DMS114 treated with DMSO at 0.1 percent for 48 hours (cell line): ENCODE measurements around the gene HAUS8.
A peak's percentile ranks its signal among the peaks of the same experiment; 100 is the strongest.
"Not testable (repeated sequence)": the region's sequence is repeated elsewhere in the genome, so short reads cannot be mapped to it uniquely, and the experiment has no call there.

Experiments
- DNase-seq: peaks from one replicate; lab custom pipeline; 2025; ENCODE audit not compliant: unreplicated experiment; lab: John Stamatoyannopoulos, UW

HAUS8 gene, protein sequence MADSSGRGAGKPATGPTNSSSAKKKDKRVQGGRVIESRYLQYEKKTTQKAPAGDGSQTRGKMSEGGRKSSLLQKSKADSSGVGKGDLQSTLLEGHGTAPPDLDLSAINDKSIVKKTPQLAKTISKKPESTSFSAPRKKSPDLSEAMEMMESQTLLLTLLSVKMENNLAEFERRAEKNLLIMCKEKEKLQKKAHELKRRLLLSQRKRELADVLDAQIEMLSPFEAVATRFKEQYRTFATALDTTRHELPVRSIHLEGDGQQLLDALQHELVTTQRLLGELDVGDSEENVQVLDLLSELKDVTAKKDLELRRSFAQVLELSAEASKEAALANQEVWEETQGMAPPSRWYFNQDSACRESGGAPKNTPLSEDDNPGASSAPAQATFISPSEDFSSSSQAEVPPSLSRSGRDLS

DNA sequence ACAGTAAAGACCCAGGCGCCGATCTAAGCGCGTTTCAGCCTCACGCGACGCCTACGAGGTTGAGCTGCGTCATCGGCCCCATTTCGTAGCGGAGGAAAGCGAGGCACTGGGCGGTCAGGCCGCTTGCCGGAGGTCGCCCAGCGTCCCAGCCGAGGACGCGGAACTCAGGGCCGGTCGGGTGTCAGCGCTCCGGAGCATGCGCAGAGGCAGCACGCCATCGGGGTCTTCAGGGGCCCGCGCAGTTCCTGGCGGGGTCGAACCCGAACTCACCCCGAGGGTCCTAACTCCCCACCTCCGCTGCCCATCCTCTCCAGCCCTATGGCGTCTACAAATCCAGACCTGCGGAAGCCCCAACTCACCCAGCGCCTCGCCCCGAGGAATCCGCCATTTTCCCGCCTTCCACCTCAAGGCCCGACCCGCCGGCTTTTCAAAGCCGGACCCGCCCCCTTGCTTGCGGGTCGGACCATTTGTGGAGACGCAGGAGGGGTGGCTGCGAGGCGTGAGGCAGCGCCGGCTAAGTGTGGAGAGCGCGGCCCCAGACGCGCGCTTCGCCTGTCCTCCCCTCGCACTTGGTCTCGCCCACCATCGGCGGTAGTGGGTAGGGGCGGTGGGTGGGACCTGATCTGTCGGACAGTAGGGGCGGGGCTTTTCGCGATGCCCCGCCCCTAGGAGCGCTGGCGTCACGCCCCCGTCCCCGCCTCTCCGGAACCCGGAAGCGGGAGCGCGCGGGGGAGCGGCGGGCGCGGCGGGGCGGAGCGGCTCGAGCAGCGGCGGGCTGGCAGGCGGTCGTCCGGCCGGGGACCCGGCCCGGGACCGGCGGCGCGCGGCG, at the start of gene HAUS8, which contains the start of gene MYO9B:
TSS of gene HAUS8 (minus strand) at position 418 of the 829 bp plus-strand sequence. CDS start at position 388, 30 bp downstream.
TSS of gene MYO9B (plus strand) at position 743 of the 829 bp plus-strand sequence. CDS start 25,941 bp downstream, outside the sequence.
- DNase-seq = peak; percentile 95

DNA sequence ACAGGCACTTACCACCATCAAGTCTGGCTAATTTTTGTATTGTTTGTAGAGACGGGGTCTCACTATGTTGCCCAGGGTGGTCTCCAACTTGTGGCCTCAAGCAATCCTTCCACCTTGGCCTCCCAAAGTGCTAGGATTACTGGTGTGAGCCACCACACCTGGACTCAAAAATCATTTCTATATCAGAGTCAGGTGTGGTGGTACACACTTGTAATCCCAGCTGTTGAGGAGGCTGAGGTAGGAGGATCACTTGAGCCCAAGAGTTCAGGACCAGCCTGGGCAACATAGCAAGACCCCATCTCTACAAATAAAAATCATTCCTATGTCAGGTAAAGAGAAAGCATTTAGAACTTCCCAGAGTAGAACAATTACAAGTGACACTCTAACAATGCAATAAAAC, 48.8 kb upstream of the HAUS8 start:
- no peak for DNase-seq

DNA sequence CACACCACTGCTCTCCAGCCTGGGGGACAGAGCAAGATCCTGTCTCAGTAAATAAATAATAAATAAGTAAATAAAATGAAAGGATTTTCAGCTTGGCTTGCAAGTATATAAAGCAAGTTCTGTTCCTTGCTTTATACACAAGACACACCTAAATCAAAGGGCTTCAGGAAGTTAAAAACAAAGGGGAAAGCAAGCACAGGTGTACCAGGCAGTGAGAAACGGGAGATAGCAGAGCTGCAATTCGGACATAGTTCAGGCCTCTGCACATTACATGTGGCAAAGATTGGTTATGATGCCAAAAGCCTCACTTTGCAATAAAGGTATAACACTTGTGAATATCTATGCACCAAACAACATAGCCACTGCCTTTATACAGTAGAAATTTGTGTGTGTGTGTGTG, 47.8 kb upstream of the HAUS8 start:
- DNase-seq = no peak

DNA sequence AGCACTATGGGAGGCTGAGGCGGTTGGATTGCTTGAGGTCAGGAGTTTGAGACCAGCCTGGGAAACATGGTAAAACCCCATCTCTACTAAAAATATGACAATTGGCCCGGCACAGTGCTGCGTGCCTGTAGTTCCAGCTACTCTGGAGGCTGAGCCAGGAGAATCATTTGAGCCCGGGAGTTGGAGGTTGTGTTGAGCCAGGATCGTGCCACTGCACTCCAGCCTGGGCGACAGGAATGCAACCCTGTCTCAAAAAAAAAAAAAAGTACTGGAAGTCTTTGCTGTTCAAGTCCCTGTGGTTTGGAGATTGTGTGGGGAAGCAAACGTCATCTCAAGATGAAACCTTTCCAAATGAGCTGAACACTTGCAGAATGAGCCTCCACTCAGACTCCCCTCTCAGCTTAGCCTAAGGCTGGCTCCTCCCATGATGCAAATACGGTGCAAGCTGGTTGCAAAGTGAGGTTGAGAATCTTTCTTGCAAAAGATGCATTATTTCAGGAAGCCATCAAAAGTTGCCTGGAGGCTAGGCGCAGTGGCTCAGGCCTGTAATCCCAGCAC, 46.6 kb upstream of the HAUS8 start:
- no peak for DNase-seq

DNA sequence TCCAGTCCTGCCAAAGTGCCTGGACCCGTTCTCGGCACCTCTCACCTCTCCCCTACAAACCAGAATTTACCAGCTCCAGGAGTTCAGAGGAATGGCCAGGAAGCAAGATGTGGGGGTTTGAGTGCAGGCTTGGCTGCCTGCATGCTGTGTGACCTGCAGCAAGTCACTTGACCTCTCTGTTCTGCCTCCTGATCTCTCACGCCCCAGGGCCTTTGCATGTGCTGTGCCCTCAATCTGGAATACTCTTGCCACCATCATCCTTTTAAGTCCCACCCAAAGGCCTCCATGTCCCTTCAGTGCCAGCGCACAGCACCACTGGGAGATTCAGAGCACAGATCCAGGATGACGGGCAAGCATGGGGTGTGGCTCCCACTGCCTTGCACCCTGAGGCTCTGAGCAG, 43.7 kb upstream of the HAUS8 start:
- no peak for DNase-seq

DNA sequence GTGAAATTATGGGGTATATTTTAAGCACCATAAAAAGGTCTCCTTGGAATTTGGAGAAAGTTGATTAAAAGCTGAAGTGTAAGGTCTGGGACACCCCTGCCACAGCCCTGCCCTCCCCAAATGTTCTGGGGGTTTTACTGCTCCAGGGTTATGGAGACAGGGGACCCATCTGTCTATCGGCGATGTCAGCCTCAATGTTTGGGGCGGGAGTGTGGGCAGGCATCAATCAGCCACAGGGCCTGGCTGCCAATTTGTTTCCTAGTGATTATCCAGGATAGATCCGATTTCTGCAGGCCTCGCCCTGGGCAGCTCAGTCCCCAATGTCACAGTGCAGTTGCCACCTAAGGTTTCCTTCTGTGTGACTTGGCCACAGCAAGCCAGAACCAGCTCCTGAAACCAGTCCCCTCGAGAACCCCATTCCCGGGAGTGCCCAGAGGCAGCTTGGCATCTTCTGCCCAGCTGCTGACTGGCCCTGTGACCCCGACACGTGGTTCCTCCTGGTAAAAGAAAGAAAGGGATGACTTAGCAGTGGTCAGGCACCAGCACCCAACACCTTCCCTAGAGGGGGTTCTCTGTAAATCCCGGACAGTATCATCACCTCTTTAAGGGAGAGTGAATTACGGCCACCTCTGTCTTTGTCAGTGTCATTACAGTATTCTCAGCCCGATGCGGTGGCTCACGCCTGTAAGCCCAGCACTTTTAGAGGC, 41.9 kb upstream of the HAUS8 start:
- DNase-seq = no peak

DNA sequence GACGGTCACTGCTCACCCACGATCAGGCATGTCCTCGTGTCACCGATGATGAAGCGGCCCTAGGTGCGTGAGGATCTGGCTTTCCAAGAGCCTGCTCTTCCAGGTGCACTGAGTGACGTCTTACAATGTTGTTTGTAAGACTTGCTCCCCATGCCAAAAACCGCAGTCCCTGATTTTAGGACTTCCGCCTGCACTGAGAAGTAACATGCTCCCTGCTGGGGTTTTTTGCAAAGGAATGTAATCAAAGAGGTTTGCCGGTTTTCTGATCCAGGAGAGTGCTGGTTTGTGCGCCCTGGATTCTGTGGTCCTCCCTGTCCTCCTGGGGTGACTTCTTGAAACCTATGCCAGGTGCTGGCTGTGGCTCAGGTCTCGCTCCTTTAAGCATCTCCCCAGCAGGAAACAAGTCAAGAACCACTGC, 39.2 kb upstream of the HAUS8 start:
- DNase-seq = no peak

DNA sequence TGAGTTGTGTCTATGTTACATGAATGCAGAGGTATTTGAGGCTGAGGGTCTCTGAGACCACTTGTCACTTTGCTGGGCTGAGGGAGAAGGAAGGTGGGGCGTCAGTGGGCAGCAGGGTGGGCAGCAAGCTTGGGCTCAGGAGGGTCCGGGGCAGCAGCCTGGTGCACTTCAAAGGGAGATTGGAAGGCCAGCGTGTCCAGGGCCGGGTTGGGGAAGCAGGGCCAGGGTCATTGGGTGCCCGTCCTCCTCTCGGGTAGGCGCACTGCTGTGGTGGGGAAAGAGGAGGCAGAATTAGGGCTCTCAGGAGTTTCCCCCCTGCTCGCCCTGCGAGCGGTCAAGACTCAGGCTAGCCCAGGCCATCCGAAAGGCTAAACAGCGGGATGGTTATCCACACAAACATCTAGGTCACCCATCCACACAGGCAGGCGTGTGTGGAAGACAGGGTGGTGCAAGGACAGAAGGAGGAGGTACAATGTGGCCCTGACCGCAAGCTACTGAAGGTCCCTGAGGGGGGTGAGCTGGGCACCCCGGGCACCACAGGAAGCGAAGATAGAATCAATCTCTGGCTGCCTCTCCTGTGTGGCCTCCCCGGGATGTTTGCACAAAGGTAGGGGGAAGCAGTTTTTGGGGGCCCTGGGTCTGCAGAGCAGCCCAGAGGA, 38.0 kb upstream of the HAUS8 start:
- DNase-seq = no peak

DNA sequence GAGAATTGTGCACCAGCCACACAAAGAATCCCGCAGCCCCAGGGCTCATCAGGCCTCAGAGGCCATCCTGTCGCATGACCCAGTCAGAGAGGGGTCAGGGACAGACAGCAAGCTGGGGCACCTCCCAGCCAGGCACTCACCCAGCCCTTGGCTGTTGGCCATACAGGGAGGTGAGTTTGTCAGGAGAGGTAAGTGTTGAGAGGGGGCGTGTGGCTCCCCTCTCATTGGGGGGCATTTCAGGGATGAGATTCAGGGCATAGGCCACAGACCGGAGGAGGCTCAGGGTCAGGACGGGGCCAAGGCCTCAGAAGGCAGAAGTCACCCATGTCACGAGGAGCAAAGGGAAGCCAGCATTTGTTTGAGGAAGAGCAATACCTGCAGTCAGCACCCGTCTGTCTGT, 37.4 kb upstream of the HAUS8 start:
- DNase-seq = no peak

DNA sequence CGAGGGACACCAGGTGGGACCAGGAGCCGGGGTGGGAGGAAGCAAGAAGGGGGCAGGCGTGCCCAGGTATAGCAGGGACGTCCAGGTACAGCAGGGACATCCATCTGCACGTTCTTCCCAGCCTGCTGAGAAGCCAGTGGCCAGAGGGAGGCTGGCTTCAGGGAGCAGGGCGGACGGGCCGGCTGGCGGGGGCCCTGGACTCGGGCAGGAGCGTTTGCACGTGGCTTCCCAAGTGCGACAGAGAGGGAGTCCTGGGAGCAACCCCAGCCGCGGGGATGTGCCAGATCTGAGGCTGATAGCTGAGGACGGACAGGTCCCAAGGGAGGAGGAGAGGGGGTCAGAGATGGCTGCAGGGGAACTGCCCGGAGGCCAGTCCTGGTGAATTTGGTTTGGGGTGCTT, 37.0 kb upstream of the HAUS8 start:
- DNase-seq = no peak

DNA sequence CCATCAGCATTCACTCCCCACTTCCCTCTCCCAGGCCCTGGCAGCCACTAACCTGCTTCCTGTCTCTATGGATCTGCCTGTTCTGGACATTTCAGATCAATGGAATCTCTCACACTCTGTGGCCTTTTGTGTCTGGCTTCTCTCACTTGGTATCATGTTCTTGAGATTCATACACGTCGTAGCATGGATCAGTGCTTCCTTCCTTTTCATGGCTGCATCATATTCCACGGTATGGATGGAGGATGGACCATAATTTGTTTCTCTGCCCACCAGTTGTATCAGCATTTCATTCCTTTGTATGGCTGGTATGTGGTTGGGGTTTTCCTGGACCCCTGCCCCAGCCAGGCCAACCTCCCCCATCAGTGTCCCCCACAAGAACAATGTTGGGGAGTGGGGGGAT, 36.5 kb upstream of the HAUS8 start:
- DNase-seq = no peak

DNA sequence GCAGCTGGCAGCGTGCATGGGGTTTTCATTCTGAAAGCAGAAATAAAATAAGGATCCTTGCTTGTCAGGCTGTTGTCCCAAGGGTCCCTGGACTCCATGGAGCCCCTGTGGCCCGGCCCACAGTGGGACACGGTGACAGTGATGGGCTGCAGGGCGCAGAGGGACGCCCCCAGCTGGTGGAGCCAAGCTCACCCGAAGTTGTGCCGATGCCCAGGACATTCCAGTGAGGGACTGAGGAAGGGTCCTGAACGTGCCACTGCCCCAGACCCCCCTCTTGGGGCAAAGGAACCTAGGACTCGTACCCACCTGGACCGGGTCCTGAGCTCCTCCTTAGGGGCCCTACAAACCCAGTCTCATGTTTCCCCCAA, 35.3 kb upstream of the HAUS8 start:
- DNase-seq = no peak

DNA sequence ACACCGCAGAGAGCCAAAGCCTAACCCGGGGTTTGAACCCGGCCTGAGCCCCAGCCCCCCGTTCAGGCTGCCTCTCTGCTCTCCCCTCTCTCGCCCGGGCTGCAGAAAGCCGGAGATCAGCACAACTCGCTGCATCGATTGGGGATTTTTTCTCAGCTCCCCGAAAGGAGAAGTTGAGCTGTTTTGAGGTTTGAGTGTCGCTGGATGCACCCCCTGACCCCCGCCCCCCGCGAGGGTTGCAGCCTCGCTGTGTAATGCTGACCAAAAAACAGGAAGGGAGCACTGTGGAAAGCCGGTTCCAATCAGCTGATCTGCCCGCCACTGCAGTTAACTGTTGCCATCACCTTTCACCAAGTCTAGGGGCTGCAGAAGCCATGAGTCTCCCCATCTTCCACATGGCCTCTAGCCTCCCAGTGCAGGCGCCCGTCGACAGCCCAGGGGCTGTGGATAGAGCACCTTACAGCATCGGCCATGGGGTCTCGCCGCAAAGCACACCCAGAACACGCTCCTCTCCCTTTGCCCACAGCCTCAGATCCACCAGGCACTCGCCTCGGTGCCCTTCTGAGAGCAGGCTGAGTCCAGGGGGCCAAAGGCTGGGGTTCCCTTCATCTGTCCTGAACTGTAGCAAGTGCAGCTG, 34.8 kb upstream of the HAUS8 start:
- no peak for DNase-seq

DNA sequence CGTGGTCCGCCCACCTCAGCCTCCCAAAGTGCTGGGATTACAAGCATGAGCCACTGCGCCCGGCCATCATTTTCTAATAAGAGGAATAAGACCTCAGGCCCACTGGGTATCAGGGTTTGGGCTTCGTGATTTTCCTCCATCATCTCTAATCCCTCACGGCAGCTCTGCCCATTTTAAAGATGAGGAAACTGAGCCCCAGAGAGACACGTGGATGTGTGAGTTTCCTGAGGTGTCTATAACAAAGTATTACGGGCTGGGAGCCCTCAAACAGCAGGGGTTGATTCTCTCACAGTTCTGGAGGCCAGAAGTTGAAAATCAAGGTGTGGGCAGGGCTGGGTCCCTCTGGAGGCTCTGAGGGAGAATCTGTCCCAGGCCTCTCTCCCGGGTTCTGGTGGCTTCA, 34.0 kb upstream of the HAUS8 start:
- DNase-seq = no peak

DNA sequence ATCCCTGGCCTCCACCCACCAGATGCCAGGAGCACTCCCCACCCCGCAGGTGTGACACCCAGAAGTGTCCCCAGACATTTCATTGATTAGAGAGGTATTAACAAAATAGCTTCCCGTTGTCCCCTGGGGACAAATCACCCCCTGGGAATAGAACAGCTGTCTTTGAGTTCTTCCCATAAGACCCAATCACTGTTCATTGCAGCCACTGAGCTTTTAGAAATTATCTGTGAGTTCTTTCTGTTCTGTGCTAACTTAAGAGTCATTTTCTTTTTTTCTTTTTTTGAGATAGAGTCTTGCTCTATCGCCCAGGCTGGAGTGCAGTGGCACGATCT, 33.2 kb upstream of the HAUS8 start:
- DNase-seq = no peak

DNA sequence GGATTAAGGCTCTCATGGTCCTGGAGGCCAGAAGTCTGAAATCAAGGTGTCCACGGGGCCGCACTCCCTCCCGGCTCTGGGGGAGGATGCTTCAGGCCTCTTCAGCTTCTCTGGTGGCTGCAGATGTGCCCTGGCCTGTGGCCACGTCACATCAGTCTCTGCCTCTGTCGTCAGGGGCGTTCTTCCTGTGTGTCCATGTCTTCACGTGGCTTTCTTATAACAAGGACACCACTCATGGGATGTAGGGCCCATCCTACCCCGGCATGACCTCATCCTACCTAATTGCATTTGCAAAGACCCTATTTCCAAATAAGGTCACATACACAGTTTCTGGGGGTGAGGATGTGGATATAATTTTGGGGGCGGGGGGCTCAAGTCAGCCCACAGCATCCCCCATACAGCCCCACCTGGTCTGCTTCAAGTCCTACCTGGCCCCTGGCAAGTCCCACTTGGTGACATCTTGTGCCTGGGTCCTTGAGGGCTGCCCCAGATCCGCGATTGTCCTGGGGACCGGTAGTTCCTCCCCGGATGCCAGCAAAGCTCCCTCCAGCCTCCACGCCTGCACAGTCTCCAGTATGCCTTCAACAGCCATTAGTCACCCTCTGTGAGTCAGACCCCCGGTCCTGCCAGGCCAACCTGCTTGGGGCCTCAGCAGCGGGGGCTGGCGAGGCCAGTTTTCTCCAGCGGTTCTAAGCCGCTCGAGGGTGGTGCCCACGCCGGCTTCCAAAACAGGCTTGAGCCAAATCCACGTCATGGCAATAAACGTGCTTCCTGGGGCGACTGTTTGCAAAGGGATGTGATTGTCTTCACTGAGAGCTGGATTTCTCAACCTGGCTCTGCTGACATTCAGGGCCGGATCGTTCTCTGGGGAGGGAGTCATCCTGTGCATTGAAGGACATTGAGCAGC, 32.5 kb upstream of the HAUS8 start:
- no peak for DNase-seq

DNA sequence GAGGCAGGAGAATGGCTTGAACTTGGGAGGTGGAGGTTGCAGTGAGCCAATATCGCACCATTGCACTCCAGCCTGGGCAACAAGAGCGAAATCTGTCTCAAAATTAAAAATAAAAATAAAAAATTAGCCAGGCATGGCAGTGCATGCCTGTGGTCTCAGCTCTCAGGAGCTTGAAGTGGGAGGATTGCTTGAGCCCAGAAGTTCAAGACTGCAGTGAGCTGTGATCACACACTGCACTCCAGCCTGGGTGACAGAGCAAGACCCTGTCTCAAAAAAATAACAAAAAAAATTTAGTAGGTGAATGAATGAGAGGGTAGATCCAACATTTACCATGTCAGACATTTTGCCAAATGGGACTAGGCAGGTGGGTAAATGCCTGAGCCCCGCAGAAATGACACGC, 31.7 kb upstream of the HAUS8 start:
- not testable (repeated sequence) for DNase-seq

DNA sequence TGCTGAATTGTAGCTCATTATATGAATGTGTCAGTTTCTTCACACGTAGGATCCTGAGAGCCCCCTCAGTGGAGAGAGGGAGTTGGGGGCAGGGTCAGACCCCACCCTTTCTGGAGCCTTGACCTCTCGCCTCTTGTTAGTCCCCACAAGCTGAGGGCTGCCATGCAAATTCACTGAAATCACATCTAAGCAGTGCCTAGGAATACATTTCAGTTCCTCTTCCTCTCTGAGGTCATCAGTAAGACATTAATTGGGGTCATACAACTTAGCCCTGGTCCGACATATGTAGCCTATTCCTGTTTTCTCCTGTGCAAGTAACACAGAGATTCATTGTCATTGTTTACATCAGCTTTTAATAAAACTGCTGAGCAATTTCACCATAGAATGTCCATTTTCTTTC, 30.3 kb upstream of the HAUS8 start:
- no peak for DNase-seq

DNA sequence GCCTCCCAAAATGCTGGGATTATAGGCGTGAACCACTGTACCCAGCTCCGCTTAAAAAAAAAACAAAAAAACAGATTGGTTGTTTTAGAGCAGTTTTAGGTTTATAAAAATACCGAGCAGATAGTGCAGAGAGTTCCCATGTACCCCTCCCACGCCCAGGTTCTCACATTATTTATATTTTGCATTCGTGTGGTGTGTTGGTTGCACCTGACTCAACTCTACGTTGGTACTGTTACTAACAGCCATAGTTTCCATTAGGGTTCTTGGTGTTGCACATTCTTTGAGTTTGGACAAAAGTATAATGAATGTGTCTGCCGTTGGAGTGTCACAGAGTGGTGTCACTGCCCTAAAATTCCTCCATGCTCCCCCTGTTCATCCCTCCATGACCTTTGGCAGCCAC, 29.4 kb upstream of the HAUS8 start:
- no peak for DNase-seq
